Activated naive CD4-positive, alpha-beta T cell treated with anti-CD3 and anti-CD28 coated beads, Interleukin-2, amount 50 U/mL, for 24 hours (primary cell): ENCODE results near the gene TRIM56.
"Not testable (repeated sequence)": the region's sequence is repeated elsewhere in the genome, so short reads cannot be mapped to it uniquely, and the experiment has no call there.

Experiments used
- H3K27ac Mint-ChIP-seq: one replicate; pipeline ENCODE4 v1.8.0; 2021; ENCODE audit warnings: mild to moderate bottlenecking, mixed read lengths
- H3K27me3 Mint-ChIP-seq: one replicate; pipeline ENCODE4 v1.8.0; 2021; ENCODE audit warnings: mixed read lengths
- H3K36me3 Mint-ChIP-seq: one replicate; pipeline ENCODE4 v1.8.0; 2021; ENCODE audit warnings: mixed read lengths
- H3K4me1 Mint-ChIP-seq: one replicate; pipeline ENCODE4 v1.8.0; 2021; ENCODE audit warnings: mixed read lengths
- H3K4me3 Mint-ChIP-seq: one replicate; pipeline ENCODE4 v1.8.0; 2021; ENCODE audit warnings: mild to moderate bottlenecking, mixed read lengths
- H3K9me3 Mint-ChIP-seq: one replicate; pipeline ENCODE4 v1.8.0; 2021; ENCODE audit warnings: mixed read lengths

TRIM56 gene

GRCh38 chr7:101114492-101114891 lies 29.2 kb downstream of the TRIM56 start:
- no peaks in the 10 kb centered on the region for H3K4me1 Mint-ChIP-seq
- no peaks in the 10 kb centered on the region for H3K36me3 Mint-ChIP-seq
- H3K27ac Mint-ChIP-seq: no peak overlapping the region
- H3K4me3 Mint-ChIP-seq: no peak overlapping the region
- no peaks in the 10 kb centered on the region for H3K9me3 Mint-ChIP-seq
- peaks cover 2% of the 10 kb centered on the region for H3K27me3 Mint-ChIP-seq

- H3K4me3 Mint-ChIP-seq: no peak overlapping the region
- no peaks in the 10 kb centered on the region for H3K9me3 Mint-ChIP-seq
- H3K27me3 Mint-ChIP-seq: peaks cover 4% of the 10 kb centered on the region
- H3K27ac Mint-ChIP-seq: no peak overlapping the region
- H3K4me1 Mint-ChIP-seq: no peaks in the 10 kb centered on the region
- no peaks in the 10 kb centered on the region for H3K36me3 Mint-ChIP-seq
These were observed 29.9 kb downstream of the TRIM56 start for GRCh38 chr7:101115215-101115614.

- peaks cover 8% of the 10 kb centered on the region for H3K27me3 Mint-ChIP-seq
- no peaks in the 10 kb centered on the region for H3K36me3 Mint-ChIP-seq
- no peak overlapping the region for H3K27ac Mint-ChIP-seq
- H3K9me3 Mint-ChIP-seq: no peaks in the 10 kb centered on the region
- H3K4me1 Mint-ChIP-seq: no peaks in the 10 kb centered on the region
- no peak overlapping the region for H3K4me3 Mint-ChIP-seq
These were observed 31.6 kb downstream of the TRIM56 start for GRCh38 chr7:101116898-101117297.

GRCh38 chr7:101118856-101119255 lies 33.6 kb downstream of the TRIM56 start:
- Mint-ChIP-seq H3K4me3 (no peak overlapping the region), H3K4me1 (no peaks in the 10 kb centered on the region), H3K27me3 (peaks cover 18% of the 10 kb centered on the region), H3K9me3 (no peaks in the 10 kb centered on the region), H3K27ac (peak overlapping the region; percentile 77), H3K36me3 (no peaks in the 10 kb centered on the region)

- Mint-ChIP-seq H3K4me1 (peaks cover 6% of the 10 kb centered on the region), H3K9me3 (no peaks in the 10 kb centered on the region), H3K36me3 (no peaks in the 10 kb centered on the region), H3K27me3 (peaks cover 21% of the 10 kb centered on the region), H3K27ac (no peak overlapping the region), H3K4me3 (no peak overlapping the region)
These were observed 34.6 kb downstream of the TRIM56 start for GRCh38 chr7:101119876-101120275.

- peaks cover 9% of the 10 kb centered on the region for H3K4me1 Mint-ChIP-seq
- no peaks in the 10 kb centered on the region for H3K36me3 Mint-ChIP-seq
- peaks cover 23% of the 10 kb centered on the region for H3K27me3 Mint-ChIP-seq
- H3K9me3 Mint-ChIP-seq: no peaks in the 10 kb centered on the region
- no peak overlapping the region for H3K27ac Mint-ChIP-seq
- H3K4me3 Mint-ChIP-seq: no peak overlapping the region
These were observed 35.0 kb downstream of the TRIM56 start for GRCh38 chr7:101120315-101120714.

GRCh38 chr7:101121631-101121990 lies 36.3 kb downstream of the TRIM56 start:
- not testable (repeated sequence) for H3K27ac Mint-ChIP-seq, H3K36me3 Mint-ChIP-seq, H3K9me3 Mint-ChIP-seq, H3K4me3 Mint-ChIP-seq
- Mint-ChIP-seq H3K4me1 (peaks cover 17% of the 10 kb centered on the region), H3K27me3 (peaks cover 29% of the 10 kb centered on the region)

- no peaks in the 10 kb centered on the region for H3K36me3 Mint-ChIP-seq
- peaks cover 31% of the 10 kb centered on the region for H3K27me3 Mint-ChIP-seq
- no peak overlapping the region for H3K27ac Mint-ChIP-seq
- H3K4me3 Mint-ChIP-seq: peak overlapping the region; percentile 56
- H3K4me1 Mint-ChIP-seq: peaks cover 23% of the 10 kb centered on the region
- H3K9me3 Mint-ChIP-seq: no peaks in the 10 kb centered on the region
These were observed 37.0 kb downstream of the TRIM56 start for GRCh38 chr7:101121991-101122932.

- Mint-ChIP-seq H3K4me3 (no peak overlapping the region), H3K27ac (no peak overlapping the region), H3K36me3 (no peaks in the 10 kb centered on the region), H3K4me1 (peaks cover 27% of the 10 kb centered on the region), H3K27me3 (peaks cover 32% of the 10 kb centered on the region), H3K9me3 (no peaks in the 10 kb centered on the region)
These were observed 37.8 kb downstream of the TRIM56 start for GRCh38 chr7:101122933-101123702.

- Mint-ChIP-seq H3K9me3 (no peaks in the 10 kb centered on the region), H3K27me3 (peaks cover 32% of the 10 kb centered on the region), H3K36me3 (no peaks in the 10 kb centered on the region), H3K4me3 (no peak overlapping the region), H3K27ac (no peak overlapping the region), H3K4me1 (peaks cover 27% of the 10 kb centered on the region)
These were observed 38.4 kb downstream of the TRIM56 start for GRCh38 chr7:101123703-101124068.

GRCh38 chr7:101124376-101125056 lies 39.2 kb downstream of the TRIM56 start:
- Mint-ChIP-seq H3K4me1 (peaks cover 27% of the 10 kb centered on the region), H3K9me3 (no peaks in the 10 kb centered on the region), H3K27me3 (peaks cover 29% of the 10 kb centered on the region), H3K4me3 (no peak overlapping the region), H3K36me3 (no peaks in the 10 kb centered on the region), H3K27ac (peak overlapping the region; percentile 70)

- H3K36me3 Mint-ChIP-seq: no peaks in the 10 kb centered on the region
- H3K4me3 Mint-ChIP-seq: no peak overlapping the region
- peaks cover 29% of the 10 kb centered on the region for H3K27me3 Mint-ChIP-seq
- H3K9me3 Mint-ChIP-seq: no peaks in the 10 kb centered on the region
- peak overlapping the region; percentile 77 for H3K27ac Mint-ChIP-seq
- H3K4me1 Mint-ChIP-seq: peaks cover 27% of the 10 kb centered on the region
These were observed 40.8 kb downstream of the TRIM56 start for GRCh38 chr7:101125989-101126650.

- Mint-ChIP-seq H3K27me3 (peaks cover 28% of the 10 kb centered on the region), H3K27ac (peak within 1 kb of the TSS; percentile 77), H3K9me3 (no peaks in the 10 kb centered on the region), H3K4me3 (peak within 1 kb of the TSS; percentile 30), H3K4me1 (peaks cover 27% of the 10 kb centered on the region), H3K36me3 (no peaks in the 10 kb centered on the region)
These were observed 41.6 kb downstream of the TRIM56 start, which contains the start of gene SERPINE1 for GRCh38 chr7:101126651-101127459. SERPINE1 (plus strand) TSS chr7:101127104; CDS start chr7:101128394, 1,290 bp downstream.

- H3K4me1 Mint-ChIP-seq: peaks cover 27% of the 10 kb centered on the region
- H3K27ac Mint-ChIP-seq: no peak overlapping the region
- H3K9me3 Mint-ChIP-seq: no peaks in the 10 kb centered on the region
- H3K36me3 Mint-ChIP-seq: no peaks in the 10 kb centered on the region
- peak overlapping the region; percentile 30 for H3K4me3 Mint-ChIP-seq
- H3K27me3 Mint-ChIP-seq: peaks cover 29% of the 10 kb centered on the region
These were observed 42.3 kb downstream of the TRIM56 start for GRCh38 chr7:101127460-101128039.
